HEK293 (cell line): ENCODE results near the gene RFESD.

Source experiments
- CTCF ChIA-PET: fragments of 350-600 bp; formaldehyde crosslinking; extraction: SDS; loops from one replicate; lab custom pipeline; 2021; ENCODE audit warnings: antibody characterized with exemption; lab: Yijun Ruan, JAX
- POLR2A ChIA-PET: fragments of 300-600 bp; formaldehyde crosslinking; extraction: SDS; loops from one replicate; lab custom pipeline; 2020; ENCODE audit warnings: antibody characterized with exemption, inconsistent platforms; lab: Yijun Ruan, JAX
- H3K27ac ChIP-seq: fragments of 200-500 bp; sonication (Bioruptor generic); 2 replicates; pipeline ENCODE4 v1.5.1; 2014; ENCODE audit warnings: low read depth, low read length, control low read depth, inconsistent platforms; ENCODE audit errors: extremely low read depth
- H3K36me3 ChIP-seq, 2 experiments: fragments of 200-500 bp in 1 of 2; sonication (Bioruptor generic) in 1 of 2; 1 replicate in 1 of 2; 2 replicates in 1 of 2; pipeline ENCODE4 v1.5.1; 2014 to 2017; ENCODE audit warnings: inconsistent platforms in 2 of 2, low read length in 2 of 2; ENCODE audit not compliant: control insufficient read depth in 2 of 2, insufficient read depth in 1 of 2
- H3K4me1 ChIP-seq: fragments of 200-500 bp; sonication (Bioruptor generic); 2 replicates; pipeline ENCODE4 v1.5.1; 2014; ENCODE audit warnings: mild to moderate bottlenecking, low read length, inconsistent platforms; ENCODE audit not compliant: control insufficient read depth, insufficient read depth
- H3K4me3 ChIP-seq: 2 replicates; pipeline ENCODE4 v1.5.1; 2011; ENCODE audit warnings: low read depth, mild to moderate bottlenecking, control low read depth, low read length, moderate library complexity
- H3K9me3 ChIP-seq: fragments of 200-500 bp; sonication (Bioruptor generic); 2 replicates; pipeline ENCODE4 v1.5.1; 2014; ENCODE audit warnings: low read depth, low read length, inconsistent platforms; ENCODE audit not compliant: control insufficient read depth, insufficient read depth
- HOXA7 ChIP-seq: sonication (generic); formaldehyde crosslinking; IDR thresholded peaks from 2 replicates; pipeline ENCODE4 v1.8.1; 2022; ENCODE audit warnings: missing genetic modification reagents, borderline replicate concordance
- HOXC10 ChIP-seq: sonication (generic); formaldehyde crosslinking; IDR thresholded peaks from 2 replicates; pipeline ENCODE4 v1.8.1; 2023; ENCODE audit warnings: mild to moderate bottlenecking, missing genetic modification reagents
- KLF9 ChIP-seq: fragments of 450-650 bp; formaldehyde crosslinking; IDR thresholded peaks from 2 replicates; pipeline ENCODE4 v1.5.1; 2016; ENCODE audit warnings: missing biosample characterization, missing genetic modification characterization, low read depth
- OSR2 ChIP-seq: fragments of 450-650 bp; formaldehyde crosslinking; IDR thresholded peaks from 2 replicates; pipeline ENCODE4 v1.5.1; 2016; ENCODE audit warnings: missing biosample characterization, missing genetic modification characterization
- PRDM1 ChIP-seq: fragments of 450-650 bp; formaldehyde crosslinking; IDR thresholded peaks from 2 replicates; pipeline ENCODE4; 2016; ENCODE audit warnings: missing biosample characterization, missing genetic modification characterization
- SCRT2 ChIP-seq: fragments of 450-650 bp; formaldehyde crosslinking; IDR thresholded peaks from 2 replicates; pipeline ENCODE4 v1.5.1; 2016; ENCODE audit warnings: missing biosample characterization, missing genetic modification characterization
- ZEB2 ChIP-seq: fragments of 450-650 bp; formaldehyde crosslinking; IDR thresholded peaks from 2 replicates; pipeline ENCODE4 v1.5.1; 2016; ENCODE audit warnings: missing biosample characterization, missing genetic modification characterization
- ZFP3 ChIP-seq: fragments of 450-650 bp; formaldehyde crosslinking; IDR thresholded peaks from 2 replicates; pipeline ENCODE4 v1.5.1; 2016; ENCODE audit warnings: low read depth, missing biosample characterization, missing genetic modification characterization
- ZNF2 ChIP-seq: fragments of 450-650 bp; formaldehyde crosslinking; IDR thresholded peaks from 2 replicates; pipeline ENCODE4 v1.5.1; 2016; ENCODE audit warnings: missing biosample characterization, missing genetic modification characterization
- ZNF24 ChIP-seq: fragments of 450-650 bp; formaldehyde crosslinking; IDR thresholded peaks from 2 replicates; pipeline ENCODE4 v1.5.1; 2016; ENCODE audit warnings: missing biosample characterization, missing genetic modification characterization
- ZNF324 ChIP-seq: fragments of 450-650 bp; formaldehyde crosslinking; IDR thresholded peaks from 2 replicates; pipeline ENCODE4 v1.5.1; 2016; ENCODE audit warnings: missing biosample characterization, missing genetic modification characterization
- ZNF366 ChIP-seq: fragments of 450-650 bp; formaldehyde crosslinking; conservative IDR thresholded peaks from 2 replicates; pipeline ENCODE4 v1.5.1; 2016; ENCODE audit warnings: missing biosample characterization, missing genetic modification characterization
- ZNF555 ChIP-seq: fragments of 450-650 bp; formaldehyde crosslinking; conservative IDR thresholded peaks from 2 replicates; pipeline ENCODE4 v1.5.1; 2017; ENCODE audit warnings: missing biosample characterization, mild to moderate bottlenecking, missing genetic modification characterization, inconsistent platforms
- ZNF571 ChIP-seq: fragments of 450-650 bp; formaldehyde crosslinking; IDR thresholded peaks from 2 replicates; pipeline ENCODE4 v1.5.0; 2017; ENCODE audit warnings: missing biosample characterization, missing genetic modification characterization
- ZNF654 ChIP-seq: fragments of 450-650 bp; formaldehyde crosslinking; IDR thresholded peaks from 2 replicates; pipeline ENCODE4 v1.5.1; 2016; ENCODE audit warnings: low read depth, missing biosample characterization, missing genetic modification characterization
- ZNF777 ChIP-seq: fragments of 450-650 bp; formaldehyde crosslinking; IDR thresholded peaks from 2 replicates; pipeline ENCODE4 v1.5.1; 2017; ENCODE audit warnings: missing biosample characterization, missing genetic modification characterization, borderline replicate concordance
- TF ChIP-seq, protein P1 (sequence below): fragments of 450-650 bp; formaldehyde crosslinking; IDR thresholded peaks from 2 replicates; pipeline ENCODE4 v1.5.1; 2016; ENCODE audit warnings: missing biosample characterization, missing genetic modification characterization
- TF ChIP-seq, protein P2 (sequence below): fragments of 450-650 bp; formaldehyde crosslinking; IDR thresholded peaks from 2 replicates; pipeline ENCODE4 v1.5.1; 2017; ENCODE audit warnings: missing biosample characterization, missing genetic modification characterization
- TF ChIP-seq, protein P3 (sequence below): fragments of 450-650 bp; formaldehyde crosslinking; IDR thresholded peaks from 2 replicates; pipeline ENCODE4 v1.5.1; 2016; ENCODE audit warnings: missing biosample characterization, missing genetic modification characterization
- TF ChIP-seq, protein P4 (sequence below): fragments of 450-650 bp; formaldehyde crosslinking; IDR thresholded peaks from 2 replicates; pipeline ENCODE4 v1.5.1; 2016; ENCODE audit warnings: missing biosample characterization, missing genetic modification characterization
- TF ChIP-seq, protein P5 (sequence below): fragments of 450-650 bp; formaldehyde crosslinking; IDR thresholded peaks from 2 replicates; pipeline ENCODE4 v1.5.1; 2016; ENCODE audit warnings: missing biosample characterization, missing genetic modification characterization
- TF ChIP-seq, protein P6 (sequence below): fragments of 450-650 bp; IDR thresholded peaks from 2 replicates; pipeline ENCODE4 v1.5.1; 2018; ENCODE audit warnings: missing biosample characterization, mild to moderate bottlenecking, missing genetic modification characterization
- TF ChIP-seq, protein P7 (sequence below): fragments of 450-650 bp; formaldehyde crosslinking; IDR thresholded peaks from 2 replicates; pipeline ENCODE4 v1.5.1; 2016; ENCODE audit warnings: missing biosample characterization, missing genetic modification characterization

Gene RFESD

DNA sequence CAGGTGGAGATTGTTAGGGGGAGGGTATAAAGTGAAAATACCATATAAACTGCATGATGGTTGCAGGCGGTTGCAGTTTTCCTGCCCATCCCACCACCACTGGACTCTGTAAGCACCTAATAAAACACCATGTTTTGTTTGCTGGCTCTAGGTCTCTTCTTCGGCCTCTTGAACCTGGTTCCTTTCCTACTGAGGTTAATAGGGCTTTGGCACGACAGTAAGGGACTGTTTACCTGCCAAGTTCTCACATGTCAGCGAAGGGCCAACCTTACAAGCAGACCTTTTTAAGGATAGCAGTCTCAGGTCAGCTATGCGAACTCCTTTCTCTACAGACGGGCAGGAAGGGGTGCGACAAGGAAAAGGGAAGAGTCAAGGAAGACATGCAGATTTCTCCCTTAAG lies 3.4 kb upstream of the RFESD start:
- Histone ChIP-seq H3K36me3 (no peaks in the 10 kb centered on the region), H3K27ac (no peak overlapping the region), H3K4me3 (no peak overlapping the region), H3K9me3 (no peaks in the 10 kb centered on the region), H3K4me1 (peaks cover 5% of the 10 kb centered on the region; the same call in 1 of the 2 replicates)
- CTCF ChIA-PET, result interaction anchor here (0.7 to 7.4 kb wide), 13 partner anchors 12 to 702 kb away, joined by 3 to 64 read pairs (median 5); partner anchors contain the start of gene MCTP1
- POLR2A ChIA-PET, result no interaction called here
- TF ChIP-seq OSR2 (tag by site-specific recombination) (no peak), ZNF366 (tag by site-specific recombination) (no peak), ZNF777 (no peak), ZNF555 (tag by site-specific recombination) (no peak), HOXA7 (no peak), KLF9 (tag by site-specific recombination) (no peak), ZFP3 (tag by site-specific recombination) (no peak), ZNF571 (tag by site-specific recombination) (no peak), ZNF2 (no peak), HOXC10 (CRISPR knock-in tag) (no peak), ZNF324 (no peak)
- TF ChIP-seq, protein P1, sequence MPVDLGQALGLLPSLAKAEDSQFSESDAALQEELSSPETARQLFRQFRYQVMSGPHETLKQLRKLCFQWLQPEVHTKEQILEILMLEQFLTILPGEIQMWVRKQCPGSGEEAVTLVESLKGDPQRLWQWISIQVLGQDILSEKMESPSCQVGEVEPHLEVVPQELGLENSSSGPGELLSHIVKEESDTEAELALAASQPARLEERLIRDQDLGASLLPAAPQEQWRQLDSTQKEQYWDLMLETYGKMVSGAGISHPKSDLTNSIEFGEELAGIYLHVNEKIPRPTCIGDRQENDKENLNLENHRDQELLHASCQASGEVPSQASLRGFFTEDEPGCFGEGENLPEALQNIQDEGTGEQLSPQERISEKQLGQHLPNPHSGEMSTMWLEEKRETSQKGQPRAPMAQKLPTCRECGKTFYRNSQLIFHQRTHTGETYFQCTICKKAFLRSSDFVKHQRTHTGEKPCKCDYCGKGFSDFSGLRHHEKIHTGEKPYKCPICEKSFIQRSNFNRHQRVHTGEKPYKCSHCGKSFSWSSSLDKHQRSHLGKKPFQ (tag by site-specific recombination), result no peak

DNA sequence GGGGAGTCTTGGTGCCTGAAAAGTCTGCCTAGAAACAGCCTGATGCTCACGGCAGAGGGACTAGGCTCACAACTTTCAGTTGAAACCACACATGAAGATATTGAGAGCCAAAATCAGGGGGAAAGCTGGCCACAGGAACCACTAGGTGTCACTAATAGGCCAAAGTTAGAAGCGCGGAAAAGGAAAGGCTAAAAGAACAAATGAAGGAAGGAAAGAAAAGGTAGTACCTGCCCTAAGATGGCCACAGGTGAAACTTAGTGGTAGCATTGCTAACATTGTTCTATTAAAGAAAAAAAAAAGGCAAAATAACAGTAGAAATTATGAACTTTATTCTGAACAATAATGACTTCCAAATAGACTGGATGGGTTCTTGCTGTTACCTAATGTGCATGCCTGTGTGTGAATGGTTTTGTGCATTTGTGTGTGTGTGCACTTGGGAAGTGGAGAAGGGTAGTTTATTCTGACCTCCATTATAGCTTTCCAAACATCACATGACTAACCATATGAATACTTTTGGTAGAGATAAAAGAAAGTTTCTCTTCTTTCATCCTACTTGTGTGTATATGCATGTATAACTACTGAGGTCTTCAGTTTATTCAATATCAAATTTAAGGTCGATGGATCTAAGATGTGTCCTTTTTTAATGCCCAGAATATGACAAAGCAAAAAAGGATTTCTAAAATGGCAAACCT lies 2.1 kb upstream of the RFESD start:
- H3K4me3 ChIP-seq, result no peak overlapping the region
- ChIA-PET POLR2A (interaction anchor here (0.7 to 1.4 kb wide), 3 partner anchors 90 to 949 kb away, joined by 3 to 5 read pairs (median 3); partner anchors contain the start of genes ARSK and SKIC3), CTCF (interaction anchor here (0.6 to 7.4 kb wide), 32 partner anchors 13 to 696 kb away, joined by 3 to 64 read pairs (median 5); partner anchors contain the start of genes GLRX, MCTP1 and RHOBTB3)
- TF ChIP-seq SCRT2, result 0 out of 2 replicates have a peak, but pooled peaks have one; percentile 41
- peak; percentile 98 for TF ChIP-seq ZNF654 (tag by site-specific recombination)
- TF ChIP-seq, protein P2, sequence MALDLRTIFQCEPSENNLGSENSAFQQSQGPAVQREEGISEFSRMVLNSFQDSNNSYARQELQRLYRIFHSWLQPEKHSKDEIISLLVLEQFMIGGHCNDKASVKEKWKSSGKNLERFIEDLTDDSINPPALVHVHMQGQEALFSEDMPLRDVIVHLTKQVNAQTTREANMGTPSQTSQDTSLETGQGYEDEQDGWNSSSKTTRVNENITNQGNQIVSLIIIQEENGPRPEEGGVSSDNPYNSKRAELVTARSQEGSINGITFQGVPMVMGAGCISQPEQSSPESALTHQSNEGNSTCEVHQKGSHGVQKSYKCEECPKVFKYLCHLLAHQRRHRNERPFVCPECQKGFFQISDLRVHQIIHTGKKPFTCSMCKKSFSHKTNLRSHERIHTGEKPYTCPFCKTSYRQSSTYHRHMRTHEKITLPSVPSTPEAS (tag by site-specific recombination), result peak; percentile 74
- TF ChIP-seq ZEB2 (tag by site-specific recombination), result peak; percentile 82
- TF ChIP-seq, protein P3, sequence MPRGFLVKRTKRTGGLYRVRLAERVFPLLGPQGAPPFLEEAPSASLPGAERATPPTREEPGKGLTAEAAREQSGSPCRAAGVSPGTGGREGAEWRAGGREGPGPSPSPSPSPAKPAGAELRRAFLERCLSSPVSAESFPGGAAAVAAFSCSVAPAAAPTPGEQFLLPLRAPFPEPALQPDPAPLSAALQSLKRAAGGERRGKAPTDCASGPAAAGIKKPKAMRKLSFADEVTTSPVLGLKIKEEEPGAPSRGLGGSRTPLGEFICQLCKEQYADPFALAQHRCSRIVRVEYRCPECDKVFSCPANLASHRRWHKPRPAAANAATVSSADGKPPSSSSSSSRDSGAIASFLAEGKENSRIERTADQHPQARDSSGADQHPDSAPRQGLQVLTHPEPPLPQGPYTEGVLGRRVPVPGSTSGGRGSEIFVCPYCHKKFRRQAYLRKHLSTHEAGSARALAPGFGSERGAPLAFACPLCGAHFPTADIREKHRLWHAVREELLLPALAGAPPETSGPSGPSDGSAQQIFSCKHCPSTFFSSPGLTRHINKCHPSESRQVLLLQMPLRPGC, result no peak
- peak; percentile 90 for TF ChIP-seq ZNF366 (tag by site-specific recombination)
- TF ChIP-seq, protein P4, sequence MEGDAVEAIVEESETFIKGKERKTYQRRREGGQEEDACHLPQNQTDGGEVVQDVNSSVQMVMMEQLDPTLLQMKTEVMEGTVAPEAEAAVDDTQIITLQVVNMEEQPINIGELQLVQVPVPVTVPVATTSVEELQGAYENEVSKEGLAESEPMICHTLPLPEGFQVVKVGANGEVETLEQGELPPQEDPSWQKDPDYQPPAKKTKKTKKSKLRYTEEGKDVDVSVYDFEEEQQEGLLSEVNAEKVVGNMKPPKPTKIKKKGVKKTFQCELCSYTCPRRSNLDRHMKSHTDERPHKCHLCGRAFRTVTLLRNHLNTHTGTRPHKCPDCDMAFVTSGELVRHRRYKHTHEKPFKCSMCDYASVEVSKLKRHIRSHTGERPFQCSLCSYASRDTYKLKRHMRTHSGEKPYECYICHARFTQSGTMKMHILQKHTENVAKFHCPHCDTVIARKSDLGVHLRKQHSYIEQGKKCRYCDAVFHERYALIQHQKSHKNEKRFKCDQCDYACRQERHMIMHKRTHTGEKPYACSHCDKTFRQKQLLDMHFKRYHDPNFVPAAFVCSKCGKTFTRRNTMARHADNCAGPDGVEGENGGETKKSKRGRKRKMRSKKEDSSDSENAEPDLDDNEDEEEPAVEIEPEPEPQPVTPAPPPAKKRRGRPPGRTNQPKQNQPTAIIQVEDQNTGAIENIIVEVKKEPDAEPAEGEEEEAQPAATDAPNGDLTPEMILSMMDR (tag by site-specific recombination), result peak; percentile 70; the same call in 1 of the 2 replicates
- TF ChIP-seq, protein P5, sequence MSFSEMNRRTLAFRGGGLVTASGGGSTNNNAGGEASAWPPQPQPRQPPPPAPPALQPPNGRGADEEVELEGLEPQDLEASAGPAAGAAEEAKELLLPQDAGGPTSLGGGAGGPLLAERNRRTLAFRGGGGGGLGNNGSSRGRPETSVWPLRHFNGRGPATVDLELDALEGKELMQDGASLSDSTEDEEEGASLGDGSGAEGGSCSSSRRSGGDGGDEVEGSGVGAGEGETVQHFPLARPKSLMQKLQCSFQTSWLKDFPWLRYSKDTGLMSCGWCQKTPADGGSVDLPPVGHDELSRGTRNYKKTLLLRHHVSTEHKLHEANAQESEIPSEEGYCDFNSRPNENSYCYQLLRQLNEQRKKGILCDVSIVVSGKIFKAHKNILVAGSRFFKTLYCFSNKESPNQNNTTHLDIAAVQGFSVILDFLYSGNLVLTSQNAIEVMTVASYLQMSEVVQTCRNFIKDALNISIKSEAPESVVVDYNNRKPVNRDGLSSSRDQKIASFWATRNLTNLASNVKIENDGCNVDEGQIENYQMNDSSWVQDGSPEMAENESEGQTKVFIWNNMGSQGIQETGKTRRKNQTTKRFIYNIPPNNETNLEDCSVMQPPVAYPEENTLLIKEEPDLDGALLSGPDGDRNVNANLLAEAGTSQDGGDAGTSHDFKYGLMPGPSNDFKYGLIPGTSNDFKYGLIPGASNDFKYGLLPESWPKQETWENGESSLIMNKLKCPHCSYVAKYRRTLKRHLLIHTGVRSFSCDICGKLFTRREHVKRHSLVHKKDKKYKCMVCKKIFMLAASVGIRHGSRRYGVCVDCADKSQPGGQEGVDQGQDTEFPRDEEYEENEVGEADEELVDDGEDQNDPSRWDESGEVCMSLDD (tag by site-specific recombination), result no peak
- TF ChIP-seq, protein P6, sequence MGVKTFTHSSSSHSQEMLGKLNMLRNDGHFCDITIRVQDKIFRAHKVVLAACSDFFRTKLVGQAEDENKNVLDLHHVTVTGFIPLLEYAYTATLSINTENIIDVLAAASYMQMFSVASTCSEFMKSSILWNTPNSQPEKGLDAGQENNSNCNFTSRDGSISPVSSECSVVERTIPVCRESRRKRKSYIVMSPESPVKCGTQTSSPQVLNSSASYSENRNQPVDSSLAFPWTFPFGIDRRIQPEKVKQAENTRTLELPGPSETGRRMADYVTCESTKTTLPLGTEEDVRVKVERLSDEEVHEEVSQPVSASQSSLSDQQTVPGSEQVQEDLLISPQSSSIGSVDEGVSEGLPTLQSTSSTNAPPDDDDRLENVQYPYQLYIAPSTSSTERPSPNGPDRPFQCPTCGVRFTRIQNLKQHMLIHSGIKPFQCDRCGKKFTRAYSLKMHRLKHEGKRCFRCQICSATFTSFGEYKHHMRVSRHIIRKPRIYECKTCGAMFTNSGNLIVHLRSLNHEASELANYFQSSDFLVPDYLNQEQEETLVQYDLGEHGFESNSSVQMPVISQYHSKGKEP, result 0 out of 2 replicates have a peak, but pooled peaks have one; percentile 28
- peak; percentile 94 for TF ChIP-seq PRDM1 (tag by site-specific recombination)
- peak; percentile 98 for TF ChIP-seq ZNF24 (tag by site-specific recombination)
- TF ChIP-seq, protein P7, sequence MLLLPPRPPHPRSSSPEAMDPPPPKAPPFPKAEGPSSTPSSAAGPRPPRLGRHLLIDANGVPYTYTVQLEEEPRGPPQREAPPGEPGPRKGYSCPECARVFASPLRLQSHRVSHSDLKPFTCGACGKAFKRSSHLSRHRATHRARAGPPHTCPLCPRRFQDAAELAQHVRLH (tag by site-specific recombination), result 0 out of 2 replicates have a peak, but pooled peaks have one; percentile 56

More for the DNA sequence above, 2.1 kb upstream of the RFESD start:
- H3K27ac ChIP-seq, result no peak overlapping the region
- H3K4me1 ChIP-seq, result peaks cover 5% of the 10 kb centered on the region; the same call in 1 of the 2 replicates
- no peaks in the 10 kb centered on the region for H3K36me3 ChIP-seq
- H3K9me3 ChIP-seq, result no peaks in the 10 kb centered on the region
